MM.1S (cell line): ENCODE measurements around the gene RAB11A.

ENCODE experiments used
- CTCF ChIP-seq: fragments of 300-600 bp; sonication (generic); IDR thresholded peaks from 2 replicates; pipeline ENCODE4 v1.5.1; 2016; ENCODE audit warnings: antibody characterized with exemption, low read length, mixed read lengths
- EZH2 ChIP-seq: fragments of 300-600 bp; sonication (generic); optimal IDR thresholded peaks from 2 replicates; pipeline ENCODE3; 2017; ENCODE audit warnings: low read depth, mild to moderate bottlenecking, antibody characterized with exemption, low read length, mixed read lengths
- EZH2phosphoT487 ChIP-seq: fragments of 300-600 bp; sonication (generic); IDR thresholded peaks from 2 replicates; pipeline ENCODE4 v1.6.1; 2018; ENCODE audit warnings: antibody characterized with exemption, low read length

GRCh38 chr15:65822316-65822715, 47.0 kb upstream of the RAB11A start:
- TF ChIP-seq CTCF (no peak), EZH2 (no peak), EZH2phosphoT487 (no peak)
